Fibroblast of villous mesenchyme (primary cell): Measurements from ENCODE around the gene COPS4. TPM values are rescaled to one million over a fixed set of nuclear protein-coding genes. Genes with fewer than 3 reads are reported as not detected.
"Not testable (repeated sequence)": the region's sequence is repeated elsewhere in the genome, so short reads cannot be mapped to it uniquely, and the experiment has no call there.

Experiments used
- DNase-seq: peaks from one replicate; pipeline ENCODE4 v3.0.0-alpha.2; 2010; ENCODE audit warnings: low read depth
- H3K4me3 ChIP-seq: 2 replicates; pipeline ENCODE4 v1.5.1; 2011; ENCODE audit warnings: low read depth, mild to moderate bottlenecking, low read length
- CTCF ChIP-seq: IDR thresholded peaks from 2 replicates; pipeline ENCODE4 v1.5.1; 2012; ENCODE audit warnings: low read depth, mild to moderate bottlenecking, low read length; ENCODE audit not compliant: insufficient read depth
- total RNA-seq: library from RNA; depleted of rRNA; stranded (reverse); fragments of >200 nt; gene quantifications from 2 replicates; pipeline ENCODE4 v1.2.3, GENCODE V29; 2012

Gene COPS4
- total RNA-seq, 1 donor: 106 TPM

- DNase-seq: no peak
- no peak overlapping the region for H3K4me3 ChIP-seq
- TF ChIP-seq CTCF: no peak
These were observed 6.0 kb upstream of the COPS4 start for GRCh38 chr4:83028976-83029375.

GRCh38 chr4:83029688-83030087 lies 5.3 kb upstream of the COPS4 start:
- no peak for DNase-seq
- TF ChIP-seq CTCF: no peak
- no peak overlapping the region for H3K4me3 ChIP-seq

GRCh38 chr4:83036991-83037665 lies 2.1 kb downstream of the COPS4 start:
- DNase-seq: no peak
- H3K4me3 ChIP-seq: peak overlapping the region; percentile 5
- no peak for TF ChIP-seq CTCF

GRCh38 chr4:83040269-83040668 lies 5.3 kb downstream of the COPS4 start:
- H3K4me3 ChIP-seq: no peak overlapping the region
- TF ChIP-seq CTCF: no peak
- no peak for DNase-seq

GRCh38 chr4:83043157-83043556 lies 8.2 kb downstream of the COPS4 start:
- DNase-seq, H3K4me3 ChIP-seq: not testable (repeated sequence)

GRCh38 chr4:83043801-83044407 lies 8.9 kb downstream of the COPS4 start:
- no peak overlapping the region for H3K4me3 ChIP-seq
- DNase-seq: peak; percentile 74
- no peak for TF ChIP-seq CTCF

- no peak for TF ChIP-seq CTCF
- H3K4me3 ChIP-seq: no peak overlapping the region
- DNase-seq: no peak
These were observed 11.9 kb downstream of the COPS4 start for GRCh38 chr4:83046693-83047473.

GRCh38 chr4:83048781-83049180 lies 13.8 kb downstream of the COPS4 start:
- DNase-seq, H3K4me3 ChIP-seq: not testable (repeated sequence)
